GM11168 (cell line): ENCODE measurements around the gene SYT8.
"Not testable (repeated sequence)": the region's sequence is repeated elsewhere in the genome, so short reads cannot be mapped to it uniquely, and the experiment has no call there.

ENCODE experiments used
- in situ Hi-C: fragments of 300-500 bp; cut with MboI; formaldehyde crosslinking; loops from one replicate; pipeline ENCODE4 v1.12.0; 2022; ENCODE audit warnings: low sequenced_read_pairs; ENCODE audit not compliant: unreplicated experiment

Gene SYT8

GRCh38 chr11:1834779-1835670, at the start of gene SYT8:
Gene SYT8 (plus strand): TSS chr11:1834990. CDS start chr11:1835106, 116 bp downstream.
- in situ Hi-C loops = no loop called here

GRCh38 chr11:1785749-1786413, 48.9 kb upstream of the SYT8 start:
- in situ Hi-C loops = no loop called here

- in situ Hi-C loops = no loop called here
Observed at GRCh38 chr11:1786466-1786865, 48.3 kb upstream of the SYT8 start.

GRCh38 chr11:1791912-1792311, 42.9 kb upstream of the SYT8 start:
- in situ Hi-C loops = no loop called here

GRCh38 chr11:1792461-1792860, 42.3 kb upstream of the SYT8 start:
- in situ Hi-C loops = no loop called here

GRCh38 chr11:1793081-1793480, 41.7 kb upstream of the SYT8 start:
- in situ Hi-C loops = no loop called here

GRCh38 chr11:1796413-1797011, 38.3 kb upstream of the SYT8 start:
- in situ Hi-C loops = no loop called here

- in situ Hi-C loops = no loop called here
Observed at GRCh38 chr11:1797391-1798125, 37.2 kb upstream of the SYT8 start.

GRCh38 chr11:1803246-1803645, 31.5 kb upstream of the SYT8 start:
- in situ Hi-C loops = no loop called here

GRCh38 chr11:1803835-1804519, 30.8 kb upstream of the SYT8 start:
- in situ Hi-C loops = not testable (repeated sequence)

- in situ Hi-C loops = no loop called here
Observed at GRCh38 chr11:1805525-1805924, 29.3 kb upstream of the SYT8 start.

GRCh38 chr11:1807264-1807995, 27.4 kb upstream of the SYT8 start:
- in situ Hi-C loops = no loop called here

- in situ Hi-C loops = loop anchor here (5.0 kb wide), 1 partner anchor 108 kb away; no protein-coding TSS in a partner anchor
Observed at GRCh38 chr11:1810761-1811160, 24.0 kb upstream of the SYT8 start.

GRCh38 chr11:1812274-1812673, 22.5 kb upstream of the SYT8 start:
- in situ Hi-C loops = loop anchor here (5.0 kb wide), 1 partner anchor 110 kb away; no protein-coding TSS in a partner anchor

GRCh38 chr11:1812801-1813200, 22.0 kb upstream of the SYT8 start:
- in situ Hi-C loops = loop anchor here (5.0 kb wide), 1 partner anchor 110 kb away; no protein-coding TSS in a partner anchor

GRCh38 chr11:1813356-1813755, 21.4 kb upstream of the SYT8 start:
- in situ Hi-C loops = loop anchor here (5.0 kb wide), 1 partner anchor 111 kb away; no protein-coding TSS in a partner anchor

- in situ Hi-C loops = loop anchor here (5.0 kb wide), 1 partner anchor 112 kb away; no protein-coding TSS in a partner anchor
Observed at GRCh38 chr11:1814691-1815090, 20.1 kb upstream of the SYT8 start.

- in situ Hi-C loops = no loop called here
Observed at GRCh38 chr11:1815311-1815710, 19.5 kb upstream of the SYT8 start.

- in situ Hi-C loops = no loop called here
Observed at GRCh38 chr11:1815751-1816150, 19.0 kb upstream of the SYT8 start.
